HG03103 (cell line): ENCODE results near the gene SPANXB1.
"Not testable (repeated sequence)": the region's sequence is repeated elsewhere in the genome, so short reads cannot be mapped to it uniquely, and the experiment has no call there.

Experiments used
- ATAC-seq: cut with Tn5 transposase; IDR thresholded peaks from one replicate; pipeline ENCODE4 v1.9.1; 2021; ENCODE audit warnings: low read depth; ENCODE audit not compliant: unreplicated experiment

SPANXB1 gene

GRCh38 chrX:141002568-141002967 lies at the start of gene SPANXB1:
SPANXB1 (plus strand) TSS chrX:141002594; CDS start chrX:141002694, 100 bp downstream.
- ATAC-seq, result not testable (repeated sequence)

- no peak for ATAC-seq
Measured at GRCh38 chrX:140967036-140967435, 35.4 kb upstream of the SPANXB1 start.

- no peak for ATAC-seq
Measured at GRCh38 chrX:140971099-140971795, 31.1 kb upstream of the SPANXB1 start.

DNA sequence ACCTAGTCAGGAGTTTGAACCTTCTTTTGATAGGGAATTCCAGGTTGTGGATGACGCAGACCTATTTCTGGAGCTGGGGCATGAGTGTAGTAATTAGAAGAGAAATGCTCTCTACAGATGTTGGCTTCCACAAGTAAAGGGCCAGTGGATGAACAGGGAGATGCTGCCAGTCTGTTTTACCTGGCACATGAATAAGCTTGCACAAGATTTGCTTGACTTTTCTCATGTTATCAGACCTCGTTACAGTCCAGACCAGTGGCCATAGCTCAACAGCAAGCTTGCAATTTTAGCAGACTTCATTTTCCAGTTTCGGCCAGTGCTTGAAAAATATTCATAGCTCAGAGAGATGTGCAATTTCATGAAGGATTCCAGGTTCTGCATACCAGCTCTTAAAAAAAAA lies 26.9 kb upstream of the SPANXB1 start:
- ATAC-seq, result no peak

- ATAC-seq, result no peak
Measured at GRCh38 chrX:140980271-140980670, 22.1 kb upstream of the SPANXB1 start.

DNA sequence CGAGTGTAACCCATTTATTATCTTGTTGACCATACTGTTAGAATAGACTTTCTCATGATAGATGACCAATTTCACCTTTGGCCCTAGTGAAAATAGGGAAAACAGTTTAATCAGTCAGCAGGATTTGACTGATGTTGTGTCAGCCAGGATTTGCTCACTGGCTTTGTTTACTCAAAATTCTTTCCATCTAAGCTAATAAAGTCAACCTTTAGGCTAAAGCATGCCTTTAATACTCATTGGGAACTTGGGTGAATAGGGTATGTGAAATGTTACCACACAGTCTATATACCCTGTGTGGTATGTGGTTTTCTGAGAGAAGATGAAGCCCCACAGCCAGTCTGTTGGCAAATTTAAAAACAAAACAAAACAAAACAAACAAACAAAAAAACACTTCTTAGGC lies 18.7 kb upstream of the SPANXB1 start:
- no peak for ATAC-seq

DNA sequence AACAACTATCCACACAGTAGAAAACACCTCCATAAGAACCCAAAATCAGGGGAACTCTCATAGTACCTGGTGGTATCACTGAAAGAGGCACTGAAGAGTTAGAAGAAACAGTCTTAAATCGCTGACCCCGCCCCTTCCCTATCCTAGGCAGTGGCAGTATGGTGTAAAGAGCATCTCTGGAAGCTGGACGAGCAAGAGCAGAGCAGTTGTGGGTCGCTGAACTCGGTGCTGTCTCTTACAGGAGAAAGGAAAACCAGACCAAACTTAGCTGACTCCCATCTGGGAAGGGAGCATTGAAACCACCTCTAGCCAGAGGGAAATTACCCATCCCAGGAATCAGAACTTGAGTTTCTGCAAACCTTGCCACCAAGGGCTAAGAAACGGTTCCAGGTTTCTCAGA lies 2.8 kb downstream of the SPANXB1 start:
- ATAC-seq, result not testable (repeated sequence)

DNA sequence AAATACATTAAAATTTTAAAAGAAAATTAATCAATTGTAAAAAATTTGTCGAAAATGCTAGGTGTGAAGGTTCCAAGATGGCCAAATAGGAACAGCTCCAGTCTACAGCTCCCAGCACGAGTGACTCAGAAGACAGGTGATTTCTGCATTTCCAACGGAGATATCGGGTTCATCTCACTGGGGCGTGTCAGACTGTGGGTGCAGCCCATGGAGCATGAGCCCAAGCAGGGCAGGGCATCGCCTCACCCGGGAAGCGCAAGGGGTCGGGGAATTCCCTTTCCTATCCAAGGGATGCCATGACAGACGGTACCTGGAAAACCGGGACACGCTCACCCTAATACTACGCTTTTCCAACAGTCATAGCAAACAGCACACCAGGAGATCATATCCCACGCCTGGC lies 41.9 kb downstream of the SPANXB1 start:
- not testable (repeated sequence) for ATAC-seq

DNA sequence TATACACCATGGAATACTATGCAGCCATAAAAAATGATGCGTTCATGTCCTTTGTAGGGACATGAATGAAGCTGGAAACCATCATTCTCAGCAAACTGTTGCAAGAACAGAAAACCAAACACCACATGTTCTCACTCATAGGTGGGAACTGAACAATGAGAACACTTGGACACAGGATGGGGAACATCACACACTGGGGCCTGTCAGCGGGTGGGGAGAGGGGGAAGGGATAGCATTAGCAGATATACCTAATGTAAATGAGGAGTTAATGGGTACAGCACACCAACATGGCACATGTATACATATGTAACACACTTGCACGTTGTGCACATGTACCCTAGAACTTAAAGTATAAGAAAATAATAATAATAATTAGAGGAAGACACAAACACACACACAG lies 47.5 kb downstream of the SPANXB1 start:
- ATAC-seq, result not testable (repeated sequence)

- ATAC-seq, result not testable (repeated sequence)
Measured at GRCh38 chrX:141052098-141052497, 49.7 kb downstream of the SPANXB1 start.
